IMR-90 (cell line): Measurements from ENCODE around the gene BBS7. TPM values are rescaled to one million over a fixed set of nuclear protein-coding genes. Genes with fewer than 3 reads are reported as not detected.
A peak's percentile ranks its signal among the peaks of the same experiment; 100 is the strongest.

Experiments
- ATAC-seq: fragments of 200-7000 bp; cut with Tn5 transposase; 2 replicates; pipeline ENCODE4 v1.9.1; 2020; ENCODE audit warnings: low read depth, mild to moderate bottlenecking, moderate library complexity
- BruUV-seq: library from RNA; stranded (reverse); fragments of 400-500 nt; replicated peaks from 2 replicates; lab custom pipeline; 2021; lab: Mats Ljungman, UMichigan
- CTCF ChIA-PET: fragments of 300-600 bp; formaldehyde crosslinking; extraction: SDS; loops from one replicate; lab custom pipeline; 2021; ENCODE audit warnings: antibody characterized with exemption; lab: Yijun Ruan, JAX
- POLR2A ChIA-PET: fragments of 300-600 bp; sonication (Branson Sonifier 250); formaldehyde crosslinking; loops from one replicate; lab custom pipeline; 2022; ENCODE audit warnings: antibody characterized with exemption; ENCODE audit not compliant: unreplicated experiment; lab: Charles Lee
- DNase-seq: peaks from one replicate; pipeline ENCODE4 v3.0.0; 2013
- H2AFZ ChIP-seq: replicated peaks from 2 replicates; pipeline ENCODE3; 2013; ENCODE audit warnings: low read length, mild to moderate bottlenecking; ENCODE audit not compliant: poor library complexity
- H2AK5ac ChIP-seq: 2 replicates; pipeline ENCODE4 v1.6.1; 2013; ENCODE audit warnings: low read depth, low read length, inconsistent platforms
- H2AK9ac ChIP-seq: replicated peaks from 2 replicates; pipeline ENCODE3; 2013; ENCODE audit warnings: mild to moderate bottlenecking, low read depth, low read length, moderate library complexity; ENCODE audit not compliant: poor library complexity
- H2BK120ac ChIP-seq: 2 replicates; pipeline ENCODE4 v1.6.1; 2013; ENCODE audit warnings: low read depth, low read length, inconsistent platforms
- H2BK15ac ChIP-seq: 3 replicates; pipeline ENCODE4 v1.6.1; 2013; ENCODE audit warnings: low read depth, low read length, inconsistent platforms
- H2BK20ac ChIP-seq: 2 replicates; pipeline ENCODE4 v1.6.1; 2013; ENCODE audit warnings: low read depth, mild to moderate bottlenecking, inconsistent platforms, low read length, moderate library complexity
- H2BK5ac ChIP-seq: 2 replicates; pipeline ENCODE4 v1.6.1; 2013; ENCODE audit warnings: mild to moderate bottlenecking, low read depth, low read length, inconsistent platforms; ENCODE audit not compliant: poor library complexity, severe bottlenecking
- H3K14ac ChIP-seq: replicated peaks from 2 replicates; pipeline ENCODE4 v1.6.1; 2013; ENCODE audit warnings: low read depth, low read length, inconsistent platforms
- H3K18ac ChIP-seq: 2 replicates; pipeline ENCODE4 v1.6.1; 2013; ENCODE audit warnings: low read depth, low read length, control low read depth
- H3K23ac ChIP-seq: 2 replicates; pipeline ENCODE4 v1.6.1; 2013; ENCODE audit warnings: low read depth, low read length, inconsistent platforms
- H3K27ac ChIP-seq: 2 replicates; pipeline ENCODE4 v1.5.1; 2013; ENCODE audit warnings: mild to moderate bottlenecking, control low read depth, low read length; ENCODE audit not compliant: insufficient read depth
- H3K27me3 ChIP-seq: 2 replicates; pipeline ENCODE4 v1.6.1; 2013; ENCODE audit warnings: low read length; ENCODE audit not compliant: control insufficient read depth, insufficient read depth
- H3K36me3 ChIP-seq: 2 replicates; pipeline ENCODE4 v1.6.1; 2013; ENCODE audit warnings: low read length, mixed read lengths; ENCODE audit not compliant: control insufficient read depth, insufficient read depth
- H3K4ac ChIP-seq: 2 replicates; pipeline ENCODE4 v1.6.1; 2013; ENCODE audit warnings: low read depth, low read length, inconsistent platforms
- H3K4me1 ChIP-seq: 2 replicates; pipeline ENCODE4 v1.6.1; 2013; ENCODE audit warnings: low read length, mixed read lengths; ENCODE audit not compliant: control insufficient read depth, insufficient read depth
- H3K4me2 ChIP-seq: 2 replicates; pipeline ENCODE4 v1.6.1; 2013; ENCODE audit warnings: low read depth, mild to moderate bottlenecking, control low read depth, low read length, moderate library complexity
- H3K4me3 ChIP-seq: 2 replicates; pipeline ENCODE4 v1.5.1; 2013; ENCODE audit warnings: low read depth, mild to moderate bottlenecking, control low read depth, low read length, moderate library complexity; ENCODE audit not compliant: insufficient read depth
- H3K56ac ChIP-seq: 2 replicates; pipeline ENCODE4 v1.6.1; 2013; ENCODE audit warnings: low read length, inconsistent platforms; ENCODE audit not compliant: insufficient read depth; ENCODE audit errors: extremely low read depth
- H3K79me1 ChIP-seq, 2 experiments: 2 replicates each; pipeline ENCODE4 v1.6.1; 2013; ENCODE audit warnings: low read length in 2 of 2, inconsistent platforms in 1 of 2, low read depth in 1 of 2
- H3K9ac ChIP-seq: 2 replicates; pipeline ENCODE4 v1.6.1; 2013; ENCODE audit warnings: low read depth, low read length, control low read depth
- H3K9me1 ChIP-seq: 2 replicates; pipeline ENCODE4 v1.6.1; 2013; ENCODE audit warnings: low read length, inconsistent platforms; ENCODE audit not compliant: insufficient read depth
- H3K9me3 ChIP-seq: 2 replicates; pipeline ENCODE4 v1.6.1; 2013; ENCODE audit warnings: low read length; ENCODE audit not compliant: control insufficient read depth, insufficient read depth
- H4K20me1 ChIP-seq: 2 replicates; pipeline ENCODE4 v1.6.1; 2013; ENCODE audit warnings: low read length, inconsistent platforms; ENCODE audit not compliant: insufficient read depth
- H4K5ac ChIP-seq: 2 replicates; pipeline ENCODE4 v1.6.1; 2013; ENCODE audit warnings: mild to moderate bottlenecking, low read depth, low read length, control low read depth
- H4K8ac ChIP-seq, 2 experiments: 2 replicates each; pipeline ENCODE4 v1.6.1; 2013; ENCODE audit warnings: low read depth in 2 of 2, low read length in 2 of 2, control low read depth in 1 of 2, inconsistent platforms in 1 of 2
- H4K91ac ChIP-seq: 2 replicates; pipeline ENCODE4 v1.6.1; 2013; ENCODE audit warnings: low read depth, low read length, inconsistent platforms; ENCODE audit not compliant: insufficient read depth
- ELK1 ChIP-seq: fragments of 150-350 bp; IDR thresholded peaks from 2 replicates; pipeline ENCODE4 v1.6.1; 2016; ENCODE audit warnings: low read depth, mild to moderate bottlenecking, low read length, moderate library complexity, borderline replicate concordance
- SMC3 ChIP-seq: fragments of 150-350 bp; IDR thresholded peaks from 2 replicates; pipeline ENCODE4 v1.6.1; 2016; ENCODE audit warnings: low read depth, mild to moderate bottlenecking, antibody characterized with exemption, low read length, moderate library complexity
- WGBS, 2 experiments: methylation state at CpG; one replicate each; pipeline versions ENCODE4 v1.1.5 to v1.1.7; 2013; ENCODE audit warnings: missing lambda C conversion rate in 2 of 2; ENCODE audit not compliant: insufficient read length in 1 of 2; ENCODE audit errors: extremely low coverage in 2 of 2; 5-methylcytosine and 5-hydroxymethylcytosine counted together
- dilution Hi-C: fragments of 300-500 bp; cut with HindIII; formaldehyde crosslinking; loops from one replicate; pipeline ENCODE4 v1.14.3; 2018; ENCODE audit warnings: low sequenced_read_pairs; ENCODE audit not compliant: unreplicated experiment
- in situ Hi-C: fragments of 300-500 bp; cut with MboI; formaldehyde crosslinking; loops from 3 replicates; pipeline ENCODE4 v1.14.3; 2019; ENCODE audit warnings: low sequenced_read_pairs, inconsistent platforms, mixed read lengths
- intact Hi-C: fragments of 100-400 bp; cut with micrococcal nuclease; formaldehyde crosslinking; loops from 2 replicates; pipeline ENCODE4 v1.10.0; 2022
- polyA plus RNA-seq, 3 experiments: library from polyadenylated mRNA; depleted of rRNA; stranded (reverse); fragments of >200 nt; gene quantifications; 2 replicates each; pipeline ENCODE4 v1.2.3, GENCODE V29; 2012; ENCODE audit warnings: low replicate concordance in 1 of 3
- total RNA-seq: library from RNA; depleted of rRNA; stranded (reverse); fragments of >200 nt; gene quantifications from 2 replicates; pipeline ENCODE4 v1.2.3, GENCODE V29; 2012

The BBS7 gene
- total and polyA plus RNA-seq, 2 of the 4 experiments (the other 2 are of a cell fraction): 23.0 to 32.3 TPM

DNA sequence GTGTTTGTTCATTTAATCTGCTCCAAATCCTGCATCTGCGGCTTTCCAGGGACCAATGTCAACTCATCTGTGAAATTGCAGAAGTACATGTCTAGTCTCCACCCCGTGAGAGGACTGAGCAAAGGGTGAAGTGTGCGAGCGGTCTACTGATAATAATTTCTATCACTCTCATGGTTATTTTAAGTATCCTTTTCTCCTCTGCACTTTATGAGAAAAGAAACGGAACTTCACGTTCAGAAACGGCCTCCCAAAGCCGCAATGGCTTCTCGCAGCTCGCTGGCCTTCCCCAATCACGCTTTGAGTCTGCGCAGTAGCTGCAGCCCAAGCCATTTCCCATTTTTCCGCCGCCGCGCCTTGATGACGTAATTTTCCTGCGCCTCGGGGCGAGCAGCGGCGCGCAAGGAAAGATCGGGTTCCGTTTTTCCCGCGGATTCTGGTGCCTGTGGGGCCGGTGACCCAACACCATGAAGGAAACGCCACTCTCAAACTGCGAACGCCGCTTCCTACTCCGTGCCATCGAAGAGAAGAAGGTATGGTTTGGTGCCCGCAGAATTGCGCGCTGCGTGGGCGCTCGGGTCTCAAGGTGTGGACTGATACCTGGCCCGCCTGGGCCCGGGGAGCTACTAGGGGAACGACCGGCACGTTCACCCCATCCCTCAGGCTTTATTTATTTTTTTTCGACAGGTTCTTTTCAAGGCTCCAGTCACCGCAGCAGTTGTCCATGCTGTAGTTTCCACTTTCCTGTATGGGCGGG, 69.1 kb downstream of the BBS7 start, which contains the start of gene EXOSC9 (continued):
- TF ChIP-seq ELK1: no peak

DNA sequence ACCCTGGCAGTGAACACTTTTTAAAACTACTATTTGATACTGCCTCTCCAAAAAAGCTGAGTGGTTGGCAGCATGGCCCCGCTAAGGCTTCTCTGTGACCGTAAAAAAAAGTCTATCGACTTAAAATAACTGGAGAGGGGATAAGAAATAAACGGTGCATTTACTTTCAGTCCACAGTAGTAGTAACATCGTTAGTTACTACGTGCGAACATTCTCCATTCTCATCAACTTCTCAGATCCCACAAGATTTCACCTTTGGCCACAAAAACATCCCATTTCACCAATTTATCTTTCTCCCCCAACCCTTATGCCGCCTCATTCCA, 69.7 kb downstream of the BBS7 start:
- peak overlapping the region; percentile 67 for H3K4me3 ChIP-seq
- H3K9me3 ChIP-seq: no peaks in the 10 kb centered on the region
- H2BK15ac ChIP-seq: peak overlapping the region; percentile 91; the same call in 2 of the 3 replicates
- H3K4ac ChIP-seq: peak overlapping the region; percentile 92
- H3K4me2 ChIP-seq: peak overlapping the region; percentile 89
- peak overlapping the region; percentile 91 for H2BK5ac ChIP-seq
- peak overlapping the region; percentile 94 for H4K5ac ChIP-seq
- in situ Hi-C loops (loop anchor here (10.0 kb wide), 1 partner anchor 116 kb away; no protein-coding TSS in a partner anchor), intact Hi-C loops (loop anchor here (5.0 kb wide), 1 partner anchor 118 kb away; no protein-coding TSS in a partner anchor), dilution Hi-C loops (no loop called here)
- peak overlapping the region; percentile 89 for H3K27ac ChIP-seq
- POLR2A ChIA-PET: no interaction called here
- H3K23ac ChIP-seq: peak overlapping the region; percentile 94; the same call in 1 of the 2 replicates
- H3K27me3 ChIP-seq: no peaks in the 10 kb centered on the region
- no TSS peak for BruUV-seq
- H3K56ac ChIP-seq: peak overlapping the region; percentile 94
- H3K4me1 ChIP-seq: peaks cover 5% of the 10 kb centered on the region
- H2AFZ ChIP-seq: peak overlapping the region; percentile 97
- H2AK9ac ChIP-seq: peak overlapping the region; percentile 29
- 0 out of 2 replicates have a peak, but pooled peaks cover 2% of the 10 kb centered on the region for H3K9me1 ChIP-seq
- H3K36me3 ChIP-seq: peaks cover 8% of the 10 kb centered on the region
- peak overlapping the region; percentile 80; the same call in 1 of the 2 replicates for H3K18ac ChIP-seq
- TF ChIP-seq SMC3: no peak
- peaks cover 14 to 18% of the 10 kb centered on the region in 2 experiments; a peak in 3 of 4 replicates for H3K79me1 ChIP-seq
- CTCF ChIA-PET: no interaction called here
- peak overlapping the region; percentile 38 for H2AK5ac ChIP-seq
- H3K14ac ChIP-seq: peak overlapping the region; percentile 98
- ATAC-seq: no peak
- H4K8ac ChIP-seq: peak overlapping the region; percentile 98 to 99
- no peak for DNase-seq
- H2BK20ac ChIP-seq: peak overlapping the region; percentile 72; the same call in 1 of the 2 replicates
- 62% methylated on average over 3 of the region's 8 CpGs; no CpG with 5 or more reads in 1 of the 2 experiments for WGBS, 2 experiments
- H2BK120ac ChIP-seq: peak overlapping the region; percentile 79
- no peaks in the 10 kb centered on the region for H4K20me1 ChIP-seq
- peak overlapping the region; percentile 89 for H4K91ac ChIP-seq
- H3K9ac ChIP-seq: peak overlapping the region; percentile 92
